Suprapubic skin (tissue), 4 donors: ENCODE results near the gene NEMP1.

Experiments
- EP300 ChIP-seq: sonication (generic); formaldehyde crosslinking; IDR thresholded peaks from one replicate; pipeline ENCODE4 v1.6.1; 2017; ENCODE audit warnings: antibody characterized with exemption
- POLR2A ChIP-seq, 2 donors: fragments of 450-650 bp; IDR thresholded peaks; one replicate each; pipeline ENCODE4 v1.6.1; 2017; ENCODE audit warnings: antibody characterized with exemption in 2 of 2, mild to moderate bottlenecking in 2 of 2, moderate library complexity in 2 of 2
- POLR2AphosphoS5 ChIP-seq, 3 donors: sonication (generic); formaldehyde crosslinking; IDR thresholded peaks; one replicate each; pipeline ENCODE4 v1.6.1; 2017; ENCODE audit warnings: antibody characterized with exemption in 3 of 3

DNA sequence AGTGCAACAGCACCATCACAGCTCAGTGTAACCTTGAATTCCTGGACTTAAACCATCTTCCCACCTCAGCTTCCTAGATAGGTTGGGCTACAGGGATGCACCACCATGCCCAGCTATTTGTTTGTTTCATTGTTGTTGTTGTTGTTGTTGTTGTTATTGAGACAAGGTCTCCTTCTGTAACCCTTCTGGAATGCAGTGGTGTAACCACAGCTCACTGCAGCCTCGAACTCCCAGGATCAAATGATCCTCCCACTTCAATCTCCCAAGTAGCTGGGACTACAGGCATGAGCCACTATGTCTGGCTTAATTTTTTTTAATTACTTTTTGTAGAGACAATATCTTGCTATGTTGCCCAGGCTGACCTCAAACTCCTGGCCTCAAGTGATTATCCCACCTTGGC is 1.2 kb upstream of the NEMP1 start:
- TF ChIP-seq POLR2A (IDR thresholded peaks at IDR 0.05) (no peak), EP300 (no peak), POLR2AphosphoS5 (IDR thresholded peaks at IDR 0.05) (no peak)
